Type B pancreatic cell (in vitro differentiated cells): ENCODE data around the gene CFAP57. TPM values are rescaled to one million over a fixed set of nuclear protein-coding genes. Genes with fewer than 3 reads are reported as not detected.

Experiments used
- DNase-seq: peaks from one replicate; pipeline ENCODE4 v3.0.0; 2021; ENCODE audit warnings: mixed read lengths; ENCODE audit not compliant: unreplicated experiment; ENCODE audit errors: extremely low spot score
- H3K27ac Mint-ChIP-seq: 2 replicates; pipeline ENCODE4 v1.8.0; 2021; ENCODE audit warnings: mild to moderate bottlenecking, mixed read lengths
- H3K27me3 Mint-ChIP-seq: 2 replicates; pipeline ENCODE4 v1.8.0; 2021; ENCODE audit warnings: mixed read lengths
- H3K36me3 Mint-ChIP-seq: 2 replicates; pipeline ENCODE4 v1.8.0; 2021; ENCODE audit warnings: mixed read lengths
- H3K4me1 Mint-ChIP-seq: one replicate; pipeline ENCODE4 v1.8.0; 2021; ENCODE audit warnings: mixed read lengths; ENCODE audit not compliant: unreplicated experiment
- H3K4me3 Mint-ChIP-seq: 2 replicates; pipeline ENCODE4 v1.8.0; 2021; ENCODE audit warnings: mild to moderate bottlenecking, mixed read lengths
- H3K9me3 Mint-ChIP-seq: 2 replicates; pipeline ENCODE4 v1.8.0; 2021; ENCODE audit warnings: mixed read lengths
- CTCF ChIP-seq: fragments of 200-600 bp; sonication (generic); conservative IDR thresholded peaks from 2 replicates; pipeline ENCODE4 v1.5.0; 2021; ENCODE audit warnings: antibody characterized with exemption, mild to moderate bottlenecking
- total RNA-seq: library from RNA; stranded (reverse); gene quantifications from 2 replicates; pipeline ENCODE4 v1.2.1, GENCODE V29; 2021; ENCODE audit warnings: low replicate concordance

Gene CFAP57
- total RNA-seq, 1 donor from 2014 or later, result 1.8 TPM

GRCh38 chr1:43272161-43272560, 100.0 kb downstream of the CFAP57 start:
- Mint-ChIP-seq H3K4me3 (no peak overlapping the region), H3K27ac (peak overlapping the region; percentile 99), H3K4me1 (peaks cover 28% of the 10 kb centered on the region), H3K27me3 (peaks cover 3% of the 10 kb centered on the region), H3K9me3 (no peaks in the 10 kb centered on the region), H3K36me3 (peaks cover 4% of the 10 kb centered on the region)
- no peak for DNase-seq
- TF ChIP-seq CTCF, result no peak

DNA sequence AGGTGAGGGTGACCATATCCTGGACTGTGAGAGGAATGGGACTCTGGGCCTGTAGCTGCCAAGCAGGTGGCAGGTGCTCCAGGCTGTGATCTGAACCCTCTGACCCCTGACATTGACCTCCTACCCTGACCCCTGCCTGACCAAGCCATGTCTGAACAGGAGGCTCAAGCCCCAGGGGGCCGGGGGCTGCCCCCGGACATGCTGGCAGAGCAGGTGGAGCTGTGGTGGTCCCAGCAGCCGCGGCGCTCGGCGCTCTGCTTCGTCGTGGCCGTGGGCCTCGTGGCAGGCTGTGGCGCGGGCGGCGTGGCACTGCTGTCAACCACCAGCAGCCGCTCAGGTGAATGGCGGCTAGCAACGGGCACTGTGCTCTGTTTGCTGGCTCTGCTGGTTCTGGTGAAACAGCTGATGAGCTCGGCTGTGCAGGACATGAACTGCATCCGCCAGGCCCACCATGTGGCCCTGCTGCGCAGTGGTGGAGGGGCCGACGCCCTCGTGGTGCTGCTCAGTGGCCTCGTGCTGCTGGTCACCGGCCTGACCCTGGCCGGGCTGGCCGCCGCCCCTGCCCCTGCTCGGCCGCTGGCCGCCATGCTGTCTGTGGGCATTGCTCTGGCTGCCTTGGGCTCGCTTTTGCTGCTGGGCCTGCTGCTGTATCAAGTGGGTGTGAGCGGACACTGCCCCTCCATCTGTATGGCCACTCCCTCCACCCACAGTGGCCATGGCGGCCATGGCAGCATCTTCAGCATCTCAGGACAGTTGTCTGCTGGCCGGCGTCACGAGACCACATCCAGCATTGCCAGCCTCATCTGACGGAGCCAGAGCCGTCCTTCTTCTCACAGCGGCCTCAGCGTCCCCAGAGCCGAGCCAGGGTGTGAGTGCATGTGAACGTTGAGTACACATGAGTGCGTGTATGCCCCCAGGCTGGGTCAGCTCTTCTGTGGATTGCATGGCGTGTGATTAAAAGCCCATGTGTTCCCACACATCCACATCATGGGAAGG, 100.7 kb downstream of the CFAP57 start:
- Mint-ChIP-seq H3K4me1 (peaks cover 28% of the 10 kb centered on the region), H3K9me3 (no peaks in the 10 kb centered on the region), H3K27ac (no peak overlapping the region), H3K36me3 (peaks cover 4% of the 10 kb centered on the region), H3K4me3 (peak overlapping the region; percentile 22), H3K27me3 (peaks cover 3% of the 10 kb centered on the region)
- no peak for TF ChIP-seq CTCF
- no peak for DNase-seq

DNA sequence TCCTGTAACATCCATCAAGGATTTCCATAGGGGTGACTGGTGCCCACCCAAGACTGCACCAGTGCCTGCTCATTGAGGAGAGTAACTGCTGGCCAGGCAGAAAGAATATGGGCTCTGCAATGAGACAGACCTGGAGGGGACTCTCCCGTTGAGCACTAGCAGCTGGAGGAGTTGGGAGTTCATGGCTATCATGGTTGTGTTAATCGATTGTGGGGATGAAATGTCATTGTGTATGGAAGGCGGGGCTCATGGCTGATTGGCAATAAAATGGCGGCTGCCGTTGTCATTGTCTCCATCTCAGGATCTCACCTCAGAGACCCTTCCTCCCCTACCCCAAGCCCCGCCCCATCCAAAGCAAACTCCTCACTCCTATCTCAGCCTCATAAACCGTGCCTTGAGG, 101.6 kb downstream of the CFAP57 start:
- H3K4me3 Mint-ChIP-seq, result peak overlapping the region; percentile 39
- no peak overlapping the region for H3K27ac Mint-ChIP-seq
- DNase-seq, result no peak
- peaks cover 3% of the 10 kb centered on the region for H3K27me3 Mint-ChIP-seq
- peaks cover 28% of the 10 kb centered on the region for H3K4me1 Mint-ChIP-seq
- no peak for TF ChIP-seq CTCF
- H3K9me3 Mint-ChIP-seq, result no peaks in the 10 kb centered on the region
- H3K36me3 Mint-ChIP-seq, result peaks cover 4% of the 10 kb centered on the region

DNA sequence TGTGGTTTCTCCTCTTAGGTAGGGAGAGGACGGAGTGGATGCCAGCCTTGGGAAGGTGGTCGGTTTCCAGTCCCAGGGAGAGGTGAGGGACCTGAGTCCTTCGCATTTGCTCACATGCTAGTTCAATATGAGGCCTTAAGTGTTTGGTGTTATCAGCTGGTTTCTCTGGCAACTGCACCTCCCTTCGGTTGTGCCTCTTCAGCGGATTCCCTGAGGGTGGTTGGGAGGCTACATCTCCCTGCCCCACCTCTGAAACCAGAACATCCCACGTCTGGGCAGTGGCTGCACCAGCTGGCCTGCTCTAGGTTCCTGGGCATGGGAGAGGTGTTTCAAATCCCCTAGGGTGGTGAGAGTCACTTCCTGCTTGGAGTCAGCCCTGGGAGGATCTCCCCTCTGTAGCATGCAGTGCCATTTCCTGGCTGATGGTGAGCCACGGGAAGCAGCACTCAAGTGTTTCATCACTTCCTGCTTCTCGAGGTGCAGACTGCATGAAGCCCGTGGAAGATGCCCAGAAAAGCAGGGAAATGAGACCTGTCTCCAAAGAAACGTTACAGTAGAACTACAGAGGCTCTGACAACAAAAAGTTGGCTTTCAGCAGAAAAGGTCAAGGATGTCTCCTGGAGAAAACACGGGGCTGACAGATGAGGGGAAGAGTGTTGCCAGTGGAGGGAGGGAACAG, 102.1 kb downstream of the CFAP57 start:
- Mint-ChIP-seq H3K9me3 (no peaks in the 10 kb centered on the region), H3K4me3 (no peak overlapping the region), H3K4me1 (peaks cover 28% of the 10 kb centered on the region), H3K36me3 (peaks cover 4% of the 10 kb centered on the region), H3K27ac (peak overlapping the region; percentile 58), H3K27me3 (peaks cover 3% of the 10 kb centered on the region)
- no peak for TF ChIP-seq CTCF
- DNase-seq, result no peak

DNA sequence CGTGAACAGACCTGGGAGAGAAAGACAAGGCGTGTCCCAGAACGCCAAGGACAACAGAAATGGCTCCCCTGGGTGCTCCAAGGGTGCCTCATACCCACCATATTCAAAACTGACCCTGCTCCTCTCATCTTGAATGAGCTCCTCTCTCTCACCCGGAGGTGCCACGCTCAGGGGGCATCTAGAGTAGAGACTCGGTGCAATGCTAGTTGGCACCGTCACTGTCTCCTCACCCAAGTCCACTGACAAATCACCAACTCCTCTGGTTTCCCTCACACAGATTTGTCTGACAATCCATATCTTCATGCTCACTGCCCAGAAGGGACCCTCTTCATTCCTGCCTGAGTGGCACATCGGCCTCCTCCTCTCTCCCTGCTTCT, 102.7 kb downstream of the CFAP57 start:
- TF ChIP-seq CTCF, result no peak
- Mint-ChIP-seq H3K9me3 (no peaks in the 10 kb centered on the region), H3K27me3 (peaks cover 3% of the 10 kb centered on the region), H3K36me3 (peaks cover 4% of the 10 kb centered on the region), H3K27ac (peak overlapping the region; percentile 58), H3K4me1 (peaks cover 28% of the 10 kb centered on the region), H3K4me3 (no peak overlapping the region)
- no peak for DNase-seq
